Measurements from ENCODE around the gene TOPAZ1.

- TF ChIP-seq, protein P1, sequence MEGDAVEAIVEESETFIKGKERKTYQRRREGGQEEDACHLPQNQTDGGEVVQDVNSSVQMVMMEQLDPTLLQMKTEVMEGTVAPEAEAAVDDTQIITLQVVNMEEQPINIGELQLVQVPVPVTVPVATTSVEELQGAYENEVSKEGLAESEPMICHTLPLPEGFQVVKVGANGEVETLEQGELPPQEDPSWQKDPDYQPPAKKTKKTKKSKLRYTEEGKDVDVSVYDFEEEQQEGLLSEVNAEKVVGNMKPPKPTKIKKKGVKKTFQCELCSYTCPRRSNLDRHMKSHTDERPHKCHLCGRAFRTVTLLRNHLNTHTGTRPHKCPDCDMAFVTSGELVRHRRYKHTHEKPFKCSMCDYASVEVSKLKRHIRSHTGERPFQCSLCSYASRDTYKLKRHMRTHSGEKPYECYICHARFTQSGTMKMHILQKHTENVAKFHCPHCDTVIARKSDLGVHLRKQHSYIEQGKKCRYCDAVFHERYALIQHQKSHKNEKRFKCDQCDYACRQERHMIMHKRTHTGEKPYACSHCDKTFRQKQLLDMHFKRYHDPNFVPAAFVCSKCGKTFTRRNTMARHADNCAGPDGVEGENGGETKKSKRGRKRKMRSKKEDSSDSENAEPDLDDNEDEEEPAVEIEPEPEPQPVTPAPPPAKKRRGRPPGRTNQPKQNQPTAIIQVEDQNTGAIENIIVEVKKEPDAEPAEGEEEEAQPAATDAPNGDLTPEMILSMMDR (IDR thresholded peaks at IDR 0.05): no peak
- no peak for TF ChIP-seq POLR2A (IDR thresholded peaks at IDR 0.05)
Measured at GRCh38 chr3:44301746-44302145, 60.1 kb downstream of the TOPAZ1 start.
